ENCODE data around the gene SLC25A5. TPM values are rescaled to one million over a fixed set of nuclear protein-coding genes. Genes with fewer than 3 reads are reported as not detected.
"Not testable (repeated sequence)": the region's sequence is repeated elsewhere in the genome, so short reads cannot be mapped to it uniquely, and the experiment has no call there.

The SLC25A5 gene
- total RNA-seq, 4 donors from 2014 or later = 110 to 269 (median 202) TPM

DNA sequence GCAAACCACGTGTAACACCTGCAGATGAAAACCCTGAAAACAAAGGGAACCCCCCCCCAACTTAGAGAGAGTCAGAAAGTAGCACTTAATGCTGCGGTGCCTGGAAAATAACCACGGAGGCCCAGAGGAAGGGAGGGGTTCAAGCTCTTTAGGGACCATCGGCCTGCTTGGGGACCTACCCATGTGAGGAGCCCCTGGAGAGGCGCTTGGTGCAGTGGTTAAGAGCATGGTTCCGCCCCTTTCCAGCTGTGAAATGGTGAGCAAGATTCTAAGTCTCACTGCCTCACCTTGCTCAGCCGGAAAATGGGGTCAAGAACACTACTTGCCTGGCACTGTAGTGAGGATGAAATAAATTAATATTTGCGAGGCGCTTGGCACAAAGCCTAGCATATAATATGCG is 13.8 kb downstream of the SLC25A5 start:
- TF ChIP-seq, protein P1, sequence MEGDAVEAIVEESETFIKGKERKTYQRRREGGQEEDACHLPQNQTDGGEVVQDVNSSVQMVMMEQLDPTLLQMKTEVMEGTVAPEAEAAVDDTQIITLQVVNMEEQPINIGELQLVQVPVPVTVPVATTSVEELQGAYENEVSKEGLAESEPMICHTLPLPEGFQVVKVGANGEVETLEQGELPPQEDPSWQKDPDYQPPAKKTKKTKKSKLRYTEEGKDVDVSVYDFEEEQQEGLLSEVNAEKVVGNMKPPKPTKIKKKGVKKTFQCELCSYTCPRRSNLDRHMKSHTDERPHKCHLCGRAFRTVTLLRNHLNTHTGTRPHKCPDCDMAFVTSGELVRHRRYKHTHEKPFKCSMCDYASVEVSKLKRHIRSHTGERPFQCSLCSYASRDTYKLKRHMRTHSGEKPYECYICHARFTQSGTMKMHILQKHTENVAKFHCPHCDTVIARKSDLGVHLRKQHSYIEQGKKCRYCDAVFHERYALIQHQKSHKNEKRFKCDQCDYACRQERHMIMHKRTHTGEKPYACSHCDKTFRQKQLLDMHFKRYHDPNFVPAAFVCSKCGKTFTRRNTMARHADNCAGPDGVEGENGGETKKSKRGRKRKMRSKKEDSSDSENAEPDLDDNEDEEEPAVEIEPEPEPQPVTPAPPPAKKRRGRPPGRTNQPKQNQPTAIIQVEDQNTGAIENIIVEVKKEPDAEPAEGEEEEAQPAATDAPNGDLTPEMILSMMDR (IDR thresholded peaks at IDR 0.05) = no peak
- no peak for TF ChIP-seq POLR2A (IDR thresholded peaks at IDR 0.05)
- H3K9me3 ChIP-seq = no peaks in the 10 kb centered on the region
- WGBS, 2 donors = 37 to 42% methylated on average over 5 to 8 of the region's 10 CpGs
- intact Hi-C loops (cut with DNase I) = no loop called here
- DNase-seq = no peak
- no peaks in the 10 kb centered on the region for H3K36me3 ChIP-seq
- no peaks in the 10 kb centered on the region for H3K4me1 ChIP-seq
- no peaks in the 10 kb centered on the region for H3K27me3 ChIP-seq
- H3K27ac ChIP-seq = peak overlapping the region; percentile 28 to 67 (median 36)
- H3K4me3 ChIP-seq (replicated peaks in 1 of 3) = no peak overlapping the region

DNA sequence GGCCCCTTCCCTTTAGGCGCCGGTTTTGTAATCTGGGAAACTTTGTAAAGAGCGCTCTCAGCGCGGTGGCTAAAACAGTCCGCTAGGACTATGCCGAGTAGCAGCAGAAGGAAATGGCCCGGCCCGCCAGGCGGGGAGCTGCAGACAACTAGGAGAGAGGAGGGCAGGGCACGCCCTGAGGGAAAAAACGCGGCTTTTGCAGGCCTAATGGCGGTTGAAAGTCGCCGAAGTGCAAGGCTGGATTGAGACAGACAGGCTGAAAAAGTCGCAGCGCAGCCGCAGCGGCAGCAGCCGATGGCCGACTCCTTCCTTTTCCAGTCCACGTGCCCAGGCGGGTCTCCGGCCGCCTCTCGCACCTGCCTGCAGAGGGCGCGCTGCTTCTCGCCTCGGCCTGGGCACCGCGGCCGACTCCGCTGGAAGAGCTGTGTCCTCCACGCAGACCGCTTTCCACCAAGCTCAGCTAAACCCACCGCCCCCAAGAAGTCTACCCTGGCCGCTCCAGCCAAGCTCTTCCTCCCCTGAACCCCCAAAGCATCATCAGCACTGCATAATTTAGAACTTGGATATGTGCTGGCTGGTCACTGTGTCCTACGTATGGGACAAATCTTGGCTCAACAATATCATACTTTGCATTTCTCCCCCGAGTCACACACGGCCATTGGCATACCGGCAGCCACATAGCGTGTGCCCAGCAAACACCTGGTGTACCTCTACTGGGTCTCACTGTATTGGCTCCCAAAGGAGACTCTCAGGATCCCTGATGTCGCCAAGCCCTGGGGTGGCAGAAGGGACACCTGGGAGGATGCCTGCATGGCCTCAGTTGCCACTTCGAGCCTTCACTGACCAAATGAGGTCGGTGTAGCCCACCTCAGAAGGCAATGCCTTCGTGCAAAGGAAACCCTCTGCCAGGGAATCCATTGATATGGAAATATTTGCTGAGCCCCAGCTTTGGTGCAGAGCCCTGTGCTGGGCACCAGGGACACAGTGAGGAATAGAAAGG is 14.5 kb downstream of the SLC25A5 start:
- Histone ChIP-seq H3K36me3 (no peaks in the 10 kb centered on the region), H3K9me3 (no peaks in the 10 kb centered on the region), H3K27me3 (no peaks in the 10 kb centered on the region), H3K27ac (peak overlapping the region; percentile 28 to 67 (median 36)), H3K4me1 (no peaks in the 10 kb centered on the region), H3K4me3 (replicated peaks in 1 of 3) (no peak overlapping the region)
- TF ChIP-seq, protein P1 (IDR thresholded peaks at IDR 0.05) = peak in 5 of 6 experiments; percentile 36 to 65 (median 54)
- TF ChIP-seq POLR2A (IDR thresholded peaks at IDR 0.05) = no peak
- peak; percentile 42 to 59 for DNase-seq
- intact Hi-C loops (cut with DNase I) = no loop called here
- WGBS, 2 donors = 9 to 26% methylated on average over 21 to 40 of the region's 48 CpGs

DNA sequence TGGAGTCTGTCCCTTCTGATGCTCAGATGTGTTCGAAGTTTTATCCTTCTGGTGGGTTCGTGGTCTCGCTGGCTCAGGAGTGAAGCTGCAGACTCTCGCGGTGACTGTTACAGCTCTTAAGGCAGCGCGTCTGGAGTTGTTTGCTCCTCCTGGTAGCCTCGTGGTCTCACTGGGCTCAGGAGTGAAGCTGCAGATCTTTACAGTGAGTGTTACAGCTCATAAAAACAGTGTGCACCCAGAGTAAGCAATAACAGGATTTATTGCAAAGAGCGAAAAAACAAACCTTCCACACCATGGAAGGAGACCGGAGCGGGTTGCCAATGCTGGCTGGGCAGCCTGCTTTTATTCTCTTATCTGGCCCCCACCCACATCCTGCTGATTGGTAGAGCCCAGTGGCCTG is 18.5 kb downstream of the SLC25A5 start:
- Histone ChIP-seq H3K36me3 (no peaks in the 10 kb centered on the region), H3K9me3 (no peaks in the 10 kb centered on the region), H3K4me3 (replicated peaks in 1 of 3) (no peak overlapping the region), H3K4me1 (peaks cover 0 to under 1% of the 10 kb centered on the region in 2 donors), H3K27me3 (no peaks in the 10 kb centered on the region), H3K27ac (no peak overlapping the region)
- intact Hi-C loops (cut with DNase I) = no loop called here
- DNase-seq = no peak
- TF ChIP-seq, protein P1 (IDR thresholded peaks at IDR 0.05) = no peak
- no peak for TF ChIP-seq POLR2A (IDR thresholded peaks at IDR 0.05)
- WGBS, 2 donors = 70 to 74% methylated on average over 9 to 11 of the region's 11 CpGs

DNA sequence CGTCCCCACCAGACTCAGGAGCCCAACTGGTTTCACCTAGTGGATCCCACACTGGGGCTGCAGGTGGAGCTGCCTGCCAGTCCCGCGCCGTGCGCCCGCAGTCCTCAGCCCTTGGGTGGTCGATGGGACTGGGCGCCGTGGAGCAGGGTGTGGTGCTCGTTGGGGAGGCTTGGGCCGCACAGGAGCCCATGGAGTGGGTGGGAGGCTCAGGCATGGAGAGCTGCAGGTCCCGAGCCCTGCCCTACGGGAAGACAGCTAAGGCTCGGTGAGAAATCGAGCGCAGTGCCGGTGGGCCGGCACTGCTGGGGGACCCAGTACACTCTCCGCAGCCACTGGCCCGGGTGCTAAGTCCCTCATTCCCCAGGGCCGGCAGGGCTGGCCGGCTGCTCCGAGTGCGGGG is 19.5 kb downstream of the SLC25A5 start:
- WGBS, 2 donors = 100% methylated on average over 4 of the region's 24 CpGs; no CpG with 5 or more reads in 1 of the 2 donors
- intact Hi-C loops (cut with DNase I); H3K4me1 ChIP-seq; H3K36me3 ChIP-seq; H3K9me3 ChIP-seq; DNase-seq; H3K27ac ChIP-seq; H3K27me3 ChIP-seq; H3K4me3 ChIP-seq (replicated peaks in 1 of 3): not testable (repeated sequence)

DNA sequence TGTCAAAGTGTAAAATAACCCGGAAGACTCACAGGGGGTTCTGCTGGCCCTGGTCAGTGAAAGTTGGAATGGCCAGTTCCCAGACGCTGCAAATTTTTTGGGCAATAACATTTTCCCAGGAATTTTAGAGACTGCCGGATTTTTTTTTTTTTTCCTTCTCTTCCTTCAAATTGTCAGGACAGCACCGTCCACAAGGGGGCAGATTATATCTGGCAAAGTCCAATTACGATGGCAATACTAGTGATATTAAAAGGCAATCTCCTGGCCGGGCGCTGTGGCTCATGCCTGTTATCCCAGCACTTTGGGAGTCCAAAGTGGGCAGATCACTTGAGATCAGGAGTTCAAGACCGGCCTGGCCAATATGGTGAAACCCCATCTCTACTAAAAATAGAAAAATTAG is 20.5 kb downstream of the SLC25A5 start:
- Histone ChIP-seq H3K4me1 (peaks cover 5 to 17% of the 10 kb centered on the region in 2 donors), H3K4me3 (replicated peaks in 1 of 3) (no peak overlapping the region), H3K27ac (no peak overlapping the region), H3K9me3 (no peaks in the 10 kb centered on the region), H3K27me3 (no peaks in the 10 kb centered on the region), H3K36me3 (no peaks in the 10 kb centered on the region)
- DNase-seq = peak; percentile 65 to 70
- WGBS, 2 donors = 13 to 15% methylated on average over 7 to 8 of the region's 8 CpGs
- intact Hi-C loops (cut with DNase I) = no loop called here
- no peak for TF ChIP-seq POLR2A (IDR thresholded peaks at IDR 0.05)
- TF ChIP-seq, protein P1 (IDR thresholded peaks at IDR 0.05) = peak in 5 of 6 experiments; percentile 38 to 62 (median 53)
